OCI-LY1 (cell line): Measurements from ENCODE around the gene IGFBP1.
"Not testable (repeated sequence)": the region's sequence is repeated elsewhere in the genome, so short reads cannot be mapped to it uniquely, and the experiment has no call there.

Experiments used
- H2AFZ ChIP-seq: fragments of 200-600 bp; sonication (generic), shearing (Covaris generic); 2 replicates; pipeline ENCODE4 v1.6.0; 2014; ENCODE audit warnings: antibody characterized with exemption, mild to moderate bottlenecking, low read length
- H3F3A ChIP-seq: fragments of 200-600 bp; sonication (generic), shearing (Covaris generic); 2 replicates; pipeline ENCODE4 v1.6.0; 2014; ENCODE audit warnings: mild to moderate bottlenecking, antibody characterized with exemption, low read length, moderate library complexity; ENCODE audit not compliant: insufficient read depth
- H3K27ac ChIP-seq: fragments of 200-600 bp; sonication (generic); 2 replicates; pipeline ENCODE4 v1.5.1; 2014; ENCODE audit warnings: low read length, mixed run types, mild to moderate bottlenecking, low read depth; ENCODE audit not compliant: poor library complexity, severe bottlenecking
- H3K27me3 ChIP-seq: fragments of 200-600 bp; sonication (generic); 2 replicates; pipeline ENCODE4 v1.6.0; 2014; ENCODE audit warnings: antibody characterized with exemption, mild to moderate bottlenecking, low read length, moderate library complexity; ENCODE audit not compliant: insufficient read depth
- H3K36me3 ChIP-seq: fragments of 200-600 bp; sonication (generic); 2 replicates; pipeline ENCODE4 v1.6.1; 2014; ENCODE audit warnings: mild to moderate bottlenecking, antibody characterized with exemption, low read length, moderate library complexity, mixed read lengths; ENCODE audit not compliant: insufficient read depth
- H3K4me1 ChIP-seq: fragments of 200-600 bp; sonication (generic); 2 replicates; pipeline ENCODE4 v1.5.1; 2014; ENCODE audit warnings: mild to moderate bottlenecking, low read length, moderate library complexity; ENCODE audit not compliant: insufficient read depth, severe bottlenecking
- H3K4me2 ChIP-seq: fragments of 200-600 bp; sonication (generic), shearing (Covaris generic); 2 replicates; pipeline ENCODE4 v1.6.1; 2014; ENCODE audit warnings: low read length
- H3K4me3 ChIP-seq: fragments of 200-600 bp; sonication (generic); 2 replicates; pipeline ENCODE4 v1.5.1; 2014; ENCODE audit warnings: low read length, low read depth, mild to moderate bottlenecking, mixed read lengths; ENCODE audit not compliant: poor library complexity, severe bottlenecking
- H3K79me2 ChIP-seq: fragments of 200-600 bp; shearing (Covaris generic); 2 replicates; pipeline ENCODE4 v1.6.1; 2016; ENCODE audit warnings: mixed run types, low read length, mixed read lengths; ENCODE audit not compliant: insufficient read depth
- H3K9ac ChIP-seq: fragments of 200-600 bp; sonication (generic), shearing (Covaris generic); 2 replicates; pipeline ENCODE4 v1.6.1; 2014; ENCODE audit warnings: mild to moderate bottlenecking, low read length, mixed read lengths
- H3K9me2 ChIP-seq: fragments of 200-600 bp; sonication (generic), shearing (Covaris generic); 2 replicates; pipeline ENCODE4 v1.6.1; 2014; ENCODE audit warnings: low read depth, mild to moderate bottlenecking, low read length, mixed read lengths
- H3K9me3 ChIP-seq: fragments of 200-600 bp; shearing (Covaris generic); 2 replicates; pipeline ENCODE4 v1.6.1; 2014; ENCODE audit warnings: low read length, mixed read lengths
- H4K20me1 ChIP-seq: fragments of 200-600 bp; sonication (generic), shearing (Covaris generic); 2 replicates; pipeline ENCODE4 v1.6.0; 2016; ENCODE audit warnings: mild to moderate bottlenecking, low read length; ENCODE audit not compliant: insufficient read depth
- EZH2 ChIP-seq: fragments of 200-600 bp; sonication (generic), shearing (Covaris generic); IDR thresholded peaks from 2 replicates; pipeline ENCODE4 v1.8.0; 2017; ENCODE audit warnings: borderline replicate concordance, mixed run types, mild to moderate bottlenecking, antibody characterized with exemption, low read length, moderate library complexity, mixed read lengths
- TF ChIP-seq, protein P1 (sequence below): fragments of 200-600 bp; sonication (generic), shearing (Covaris generic); IDR thresholded peaks from 2 replicates; pipeline ENCODE4 v1.5.1; 2017; ENCODE audit warnings: mild to moderate bottlenecking, antibody characterized with exemption, low read length, moderate library complexity, mixed read lengths

IGFBP1 gene

DNA sequence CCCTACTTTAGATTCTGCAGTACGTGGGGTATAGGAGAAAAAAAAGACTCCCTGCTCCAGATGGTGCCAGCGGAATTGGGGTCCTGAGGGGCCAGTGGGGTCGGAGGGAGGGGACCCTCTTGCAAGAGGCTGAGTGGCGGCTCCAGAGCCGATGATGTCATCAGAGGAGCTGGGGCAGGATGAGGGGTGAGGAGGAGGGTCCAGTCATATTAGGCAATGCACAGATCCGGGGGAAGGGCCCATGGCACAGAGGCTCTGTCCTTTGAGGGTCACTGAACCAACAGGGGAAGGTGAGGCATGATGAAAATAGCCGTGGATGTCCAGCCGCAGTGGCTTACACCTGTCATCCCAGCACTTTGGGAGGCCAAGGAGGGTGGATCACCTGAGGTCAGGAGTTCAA lies 34.8 kb upstream of the IGFBP1 start:
- H3K36me3 ChIP-seq, H2AFZ ChIP-seq, H3K4me1 ChIP-seq, H3K4me2 ChIP-seq, H3K79me2 ChIP-seq, H3K27me3 ChIP-seq, H4K20me1 ChIP-seq, H3K4me3 ChIP-seq, H3K27ac ChIP-seq, H3K9me3 ChIP-seq, H3K9me2 ChIP-seq, H3K9ac ChIP-seq, H3F3A ChIP-seq: not testable (repeated sequence)

DNA sequence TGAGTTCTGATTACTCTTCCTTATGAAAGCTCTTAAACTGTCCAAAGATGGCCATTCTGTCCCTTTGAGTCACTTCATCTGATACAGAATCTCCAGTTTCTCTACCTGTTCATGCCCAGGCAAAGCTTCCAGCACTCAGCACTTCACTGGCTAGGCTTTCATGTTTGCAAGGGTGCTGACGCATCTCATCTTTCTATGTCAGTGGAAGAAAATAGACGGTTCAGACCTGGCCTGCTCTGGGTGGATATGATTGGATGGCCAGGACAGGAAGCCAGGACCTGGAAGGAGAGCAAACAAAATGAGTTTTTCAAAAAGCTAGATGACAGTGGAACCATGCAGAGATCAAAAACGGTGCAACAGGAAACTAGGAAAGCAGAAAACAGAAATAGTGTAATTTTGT lies 32.6 kb upstream of the IGFBP1 start:
- not testable (repeated sequence) for H2AFZ ChIP-seq, H3K4me2 ChIP-seq, H3K27ac ChIP-seq, H3K79me2 ChIP-seq, H4K20me1 ChIP-seq, H3F3A ChIP-seq, H3K9me3 ChIP-seq, H3K4me1 ChIP-seq, H3K4me3 ChIP-seq, H3K9ac ChIP-seq, H3K36me3 ChIP-seq, H3K27me3 ChIP-seq, H3K9me2 ChIP-seq

DNA sequence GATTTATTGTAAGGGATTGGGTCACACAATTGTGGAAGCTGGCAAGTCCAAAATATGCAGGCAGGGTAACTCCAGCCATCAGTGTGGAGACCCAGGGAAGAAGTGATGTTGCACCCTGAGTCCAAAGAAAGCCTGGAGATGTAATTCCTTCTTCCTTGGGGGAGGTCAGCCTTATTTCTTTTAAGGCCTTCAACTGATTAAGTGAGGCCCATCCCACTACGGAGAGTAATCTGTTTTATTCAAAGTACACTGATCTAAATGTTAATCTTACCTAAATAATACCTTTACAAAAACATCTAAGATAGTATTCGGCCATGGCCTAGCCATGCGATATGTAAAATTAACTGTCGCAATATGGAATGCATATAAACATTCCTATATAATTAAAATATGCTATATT lies 31.4 kb upstream of the IGFBP1 start:
- not testable (repeated sequence) for H3K4me2 ChIP-seq, H3K36me3 ChIP-seq, H4K20me1 ChIP-seq, H3K4me1 ChIP-seq, H3K27ac ChIP-seq, H3K27me3 ChIP-seq, H3K79me2 ChIP-seq, H3K9me2 ChIP-seq, H3K4me3 ChIP-seq, H3F3A ChIP-seq, H3K9ac ChIP-seq, H2AFZ ChIP-seq, H3K9me3 ChIP-seq

DNA sequence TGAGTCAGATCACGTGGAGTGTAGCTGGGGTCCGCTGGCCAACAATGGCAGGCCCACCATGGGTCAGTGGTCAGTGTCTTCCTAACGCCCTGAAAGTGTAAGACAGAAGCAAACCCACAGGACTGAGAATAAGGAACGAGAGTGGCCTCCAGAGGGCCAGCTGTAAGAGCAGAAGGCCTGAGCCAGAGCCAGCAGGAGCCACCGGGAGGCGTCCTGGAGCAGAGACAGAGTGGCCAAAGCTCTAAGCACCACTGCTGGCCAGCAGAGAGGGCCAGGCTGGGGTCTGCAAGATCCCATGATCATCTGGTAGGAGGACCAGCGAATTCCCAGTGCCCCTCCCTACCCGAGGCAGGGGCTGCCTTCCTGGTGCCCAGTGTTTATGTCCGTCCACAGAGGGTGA lies 24.6 kb upstream of the IGFBP1 start:
- Histone ChIP-seq H3K9ac (no peak overlapping the region), H4K20me1 (no peaks in the 10 kb centered on the region), H3K4me2 (no peak overlapping the region), H3K36me3 (no peaks in the 10 kb centered on the region), H3K27me3 (no peaks in the 10 kb centered on the region), H3K27ac (no peak overlapping the region), H3F3A (no peaks in the 10 kb centered on the region), H3K9me3 (no peaks in the 10 kb centered on the region), H3K79me2 (no peaks in the 10 kb centered on the region), H2AFZ (no peak overlapping the region), H3K4me1 (no peaks in the 10 kb centered on the region), H3K9me2 (no peaks in the 10 kb centered on the region), H3K4me3 (no peak overlapping the region)
- TF ChIP-seq, protein P1, sequence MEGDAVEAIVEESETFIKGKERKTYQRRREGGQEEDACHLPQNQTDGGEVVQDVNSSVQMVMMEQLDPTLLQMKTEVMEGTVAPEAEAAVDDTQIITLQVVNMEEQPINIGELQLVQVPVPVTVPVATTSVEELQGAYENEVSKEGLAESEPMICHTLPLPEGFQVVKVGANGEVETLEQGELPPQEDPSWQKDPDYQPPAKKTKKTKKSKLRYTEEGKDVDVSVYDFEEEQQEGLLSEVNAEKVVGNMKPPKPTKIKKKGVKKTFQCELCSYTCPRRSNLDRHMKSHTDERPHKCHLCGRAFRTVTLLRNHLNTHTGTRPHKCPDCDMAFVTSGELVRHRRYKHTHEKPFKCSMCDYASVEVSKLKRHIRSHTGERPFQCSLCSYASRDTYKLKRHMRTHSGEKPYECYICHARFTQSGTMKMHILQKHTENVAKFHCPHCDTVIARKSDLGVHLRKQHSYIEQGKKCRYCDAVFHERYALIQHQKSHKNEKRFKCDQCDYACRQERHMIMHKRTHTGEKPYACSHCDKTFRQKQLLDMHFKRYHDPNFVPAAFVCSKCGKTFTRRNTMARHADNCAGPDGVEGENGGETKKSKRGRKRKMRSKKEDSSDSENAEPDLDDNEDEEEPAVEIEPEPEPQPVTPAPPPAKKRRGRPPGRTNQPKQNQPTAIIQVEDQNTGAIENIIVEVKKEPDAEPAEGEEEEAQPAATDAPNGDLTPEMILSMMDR: no peak
- TF ChIP-seq EZH2: no peak
